Left kidney (tissue), 2 donors: ENCODE measurements around the gene PCED1B. TPM values are rescaled to one million over a fixed set of nuclear protein-coding genes. Genes with fewer than 3 reads are reported as not detected.
"Not testable (repeated sequence)": the region's sequence is repeated elsewhere in the genome, so short reads cannot be mapped to it uniquely, and the experiment has no call there.

Source experiments
- DNase-seq: peaks from one replicate; pipeline ENCODE4 v3.0.0-alpha.2; 2013
- polyA plus RNA-seq: library from polyadenylated mRNA; unstranded; fragments of 120-200 nt; gene quantifications from one replicate; pipeline ENCODE4 v1.2.1, GENCODE V29; 2013; ENCODE audit not compliant: insufficient read length

The PCED1B gene
- polyA plus RNA-seq, 1 donor, result 4.2 TPM

GRCh38 chr12:47206450-47207339 is 127.3 kb downstream of the PCED1B start:
- no peak for DNase-seq

GRCh38 chr12:47207340-47207717 is 127.9 kb downstream of the PCED1B start:
- no peak for DNase-seq

GRCh38 chr12:47207829-47208248 is 128.4 kb downstream of the PCED1B start:
- DNase-seq, result no peak

GRCh38 chr12:47209014-47209413 is 129.6 kb downstream of the PCED1B start:
- no peak for DNase-seq

GRCh38 chr12:47210776-47211175 is 131.4 kb downstream of the PCED1B start:
- no peak for DNase-seq

- no peak for DNase-seq
These were observed 133.2 kb downstream of the PCED1B start for GRCh38 chr12:47212701-47213039.

GRCh38 chr12:47213396-47213795 is 134.0 kb downstream of the PCED1B start:
- DNase-seq, result no peak

- no peak for DNase-seq
These were observed 134.7 kb downstream of the PCED1B start for GRCh38 chr12:47214001-47214619.

- DNase-seq, result no peak
These were observed 135.3 kb downstream of the PCED1B start for GRCh38 chr12:47214771-47215170.

GRCh38 chr12:47216150-47216677 is 136.8 kb downstream of the PCED1B start:
- no peak for DNase-seq

- not testable (repeated sequence) for DNase-seq
These were observed 138.1 kb downstream of the PCED1B start for GRCh38 chr12:47217595-47217869.

GRCh38 chr12:47218191-47218654 is 138.8 kb downstream of the PCED1B start:
- DNase-seq, result no peak

- DNase-seq, result no peak
These were observed 139.8 kb downstream of the PCED1B start for GRCh38 chr12:47219243-47219642.

GRCh38 chr12:47221256-47222023 is 142.0 kb downstream of the PCED1B start:
- DNase-seq, result no peak

- no peak for DNase-seq
These were observed 143.2 kb downstream of the PCED1B start for GRCh38 chr12:47222520-47223030.

- DNase-seq, result peak; percentile 25
These were observed 143.8 kb downstream of the PCED1B start for GRCh38 chr12:47223031-47223847.

- DNase-seq, result no peak
These were observed 144.4 kb downstream of the PCED1B start for GRCh38 chr12:47223848-47224213.

- DNase-seq, result no peak
These were observed 145.2 kb downstream of the PCED1B start for GRCh38 chr12:47224563-47225133.

GRCh38 chr12:47225356-47225755 is 145.9 kb downstream of the PCED1B start:
- no peak for DNase-seq

GRCh38 chr12:47226199-47226598 is 146.8 kb downstream of the PCED1B start:
- DNase-seq, result no peak

GRCh38 chr12:47228802-47229201 is 149.4 kb downstream of the PCED1B start:
- no peak for DNase-seq
